GM18951 (cell line): ENCODE results near the gene KLF16.

Experiments
- POLR2A ChIP-seq: IDR thresholded peaks from 4 replicates; pipeline ENCODE4 v1.6.1; 2011; ENCODE audit warnings: mild to moderate bottlenecking; ENCODE audit not compliant: insufficient read length, insufficient read depth; ENCODE audit errors: extremely low read depth
- in situ Hi-C: fragments of 300-500 bp; cut with MboI; formaldehyde crosslinking; loops from one replicate; pipeline ENCODE4 v1.12.0; 2022; ENCODE audit warnings: low sequenced_read_pairs, mixed read lengths, inconsistent platforms; ENCODE audit not compliant: unreplicated experiment

KLF16 gene

DNA sequence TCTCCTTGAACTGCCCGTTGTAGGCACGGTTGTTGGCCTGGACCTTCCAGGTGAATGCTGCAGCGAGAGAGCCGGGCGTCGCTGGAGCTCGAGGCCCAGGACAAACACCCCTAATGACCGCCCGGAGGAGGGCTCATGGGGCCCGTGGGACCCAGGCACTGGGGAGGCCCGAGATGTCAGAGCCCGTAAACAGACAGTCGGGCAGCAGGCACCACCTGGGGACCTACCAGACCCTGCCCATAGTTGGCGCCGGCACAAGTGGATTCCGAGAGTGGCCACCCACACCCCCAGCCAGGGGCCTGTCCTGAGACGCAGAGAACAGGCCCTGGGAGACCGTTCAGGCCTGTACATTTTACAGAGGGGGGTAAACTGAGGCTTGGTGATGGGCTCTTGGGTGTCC lies 53.7 kb downstream of the KLF16 start:
- in situ Hi-C loops: no loop called here

DNA sequence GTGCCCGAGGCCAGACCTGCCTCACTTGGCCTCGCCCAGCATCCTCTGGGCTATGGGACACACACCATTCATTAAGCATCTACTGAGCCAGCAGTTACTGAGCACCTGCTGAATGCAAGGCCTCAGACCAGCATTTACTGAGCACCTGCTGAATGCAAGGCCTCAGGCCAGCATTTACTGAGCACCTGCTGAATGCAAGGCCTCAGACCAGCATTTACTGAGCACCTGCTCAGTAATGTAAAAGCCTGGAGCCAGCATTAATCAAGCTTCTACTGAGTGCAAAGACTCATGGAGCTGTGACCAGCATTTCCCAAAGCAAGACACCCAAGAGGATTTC lies 55.0 kb downstream of the KLF16 start:
- no peak for TF ChIP-seq POLR2A
- in situ Hi-C loops: no loop called here

More for the DNA sequence above, 53.7 kb downstream of the KLF16 start:
- TF ChIP-seq POLR2A: no peak

DNA sequence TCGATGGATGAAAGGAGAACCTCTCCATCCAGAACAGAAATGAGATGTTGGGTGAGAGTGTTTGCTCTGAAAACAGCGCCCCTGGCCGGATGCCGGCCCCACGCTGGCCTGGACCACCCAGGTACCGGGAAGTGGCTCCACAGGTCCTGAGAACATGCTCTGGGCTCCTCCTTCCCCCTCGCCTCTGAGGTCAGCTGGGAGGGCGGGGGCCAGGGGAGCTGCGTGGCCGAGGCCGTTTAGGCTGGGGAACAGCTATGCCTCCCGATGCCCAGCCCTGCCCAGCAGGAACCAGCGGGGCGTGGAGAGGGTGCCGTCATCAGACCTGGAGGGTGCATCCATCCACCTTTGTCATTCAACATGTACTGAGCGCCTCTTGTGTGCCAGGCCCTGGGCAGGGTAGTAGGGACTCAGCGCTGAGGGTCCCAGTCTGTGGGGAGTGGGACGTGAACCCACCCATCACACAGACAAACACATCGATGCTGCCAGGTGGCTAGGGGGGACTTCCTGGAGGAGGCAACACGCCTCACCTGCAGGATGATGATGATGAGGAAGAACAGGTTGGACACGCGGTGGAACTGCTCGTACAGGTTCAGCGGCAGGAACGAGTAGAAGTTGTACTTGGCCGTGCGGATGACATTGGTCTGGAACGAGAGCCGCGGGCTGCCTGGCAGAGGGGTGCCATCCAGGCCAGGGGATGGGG lies 55.5 kb downstream of the KLF16 start:
- no peak for TF ChIP-seq POLR2A
- in situ Hi-C loops: no loop called here

- TF ChIP-seq POLR2A: no peak
- in situ Hi-C loops: no loop called here
Measured at GRCh38 chr19:1807030-1807694, 56.2 kb downstream of the KLF16 start.

DNA sequence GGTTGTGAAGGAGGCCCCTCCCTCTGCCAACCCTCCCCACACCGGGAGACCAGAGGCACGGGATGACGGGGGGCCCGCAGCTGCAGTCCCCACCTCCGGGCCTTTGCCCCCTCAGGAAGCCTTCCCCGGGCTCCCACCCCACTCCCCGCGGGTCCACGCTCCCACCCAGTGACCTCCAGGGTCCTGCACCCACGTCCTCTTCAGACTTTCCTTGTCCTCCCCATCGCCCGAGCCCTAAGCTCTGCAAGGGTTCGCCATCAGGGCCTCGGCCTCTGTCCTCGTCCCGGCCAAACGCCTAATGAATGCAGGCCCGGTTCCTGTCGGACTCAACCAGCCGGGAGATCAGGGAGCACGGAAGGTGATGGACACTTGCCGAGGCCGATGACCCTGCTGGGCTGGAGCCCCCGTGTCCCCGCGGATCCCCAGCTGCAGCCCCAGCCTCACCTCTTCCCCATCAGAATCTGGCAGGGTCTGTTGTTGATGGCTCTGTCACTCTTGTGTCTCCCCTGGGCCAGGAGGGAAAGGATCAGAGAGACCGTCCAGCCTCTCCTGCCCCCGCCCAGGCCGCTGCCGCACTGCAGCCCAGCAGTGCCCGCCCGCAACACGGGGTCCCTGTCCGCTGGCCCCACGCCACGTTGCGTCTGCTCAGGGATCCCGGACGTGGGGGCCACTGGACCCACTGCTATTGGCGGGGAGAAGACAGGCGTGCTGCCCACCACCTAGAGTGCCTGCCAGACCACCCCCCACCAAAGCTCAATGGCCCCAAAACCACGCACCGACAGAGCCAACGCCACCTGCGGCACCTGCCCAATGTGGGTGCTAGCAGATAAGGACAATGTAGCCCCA lies 57.0 kb downstream of the KLF16 start:
- no peak for TF ChIP-seq POLR2A
- in situ Hi-C loops: no loop called here

DNA sequence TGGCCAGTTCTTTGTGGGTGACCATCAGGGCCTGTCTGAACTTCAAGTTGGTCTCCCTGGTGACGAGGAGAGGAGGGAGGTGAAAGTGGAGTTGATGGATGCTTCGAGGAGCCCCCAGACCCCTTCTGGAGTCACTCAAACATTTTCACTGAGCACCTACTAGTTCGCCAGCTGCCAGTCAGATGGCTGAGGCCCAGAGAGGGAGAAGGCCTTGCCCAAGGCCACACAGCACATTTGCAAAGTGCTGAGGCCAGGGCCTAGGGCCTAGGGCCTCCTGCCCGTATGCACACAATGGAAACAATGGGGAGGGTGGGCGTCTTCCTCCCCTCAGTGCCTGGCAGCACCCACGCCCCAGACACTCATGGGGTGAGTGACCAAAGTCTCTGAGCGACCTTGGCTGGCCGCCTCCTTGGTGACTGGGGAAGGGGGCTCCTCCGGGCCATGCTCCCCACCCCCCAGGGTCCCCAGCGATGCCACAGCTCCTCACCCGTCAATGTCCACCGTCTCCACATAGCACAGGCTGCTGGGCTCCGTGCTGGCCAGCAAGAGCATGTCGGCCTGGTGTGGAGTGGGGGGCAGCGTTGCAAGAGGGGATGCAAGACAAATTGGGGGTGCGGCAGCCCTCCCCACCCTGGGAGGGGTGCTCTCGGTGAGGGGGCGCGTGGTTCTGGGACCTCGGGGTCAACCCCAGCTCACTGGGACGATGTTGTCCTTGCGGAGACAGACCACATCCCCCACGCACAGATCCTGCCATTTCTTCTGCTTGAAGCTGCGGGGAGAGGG lies 57.8 kb downstream of the KLF16 start:
- TF ChIP-seq POLR2A: no peak
- in situ Hi-C loops: no loop called here

- in situ Hi-C loops: no loop called here
- no peak for TF ChIP-seq POLR2A
Measured at GRCh38 chr19:1804858-1805257, 58.5 kb downstream of the KLF16 start.
